Right ventricle myocardium superior (tissue), 1 donor: Measurements from ENCODE around the gene RPAP3. TPM values are rescaled to one million over a fixed set of nuclear protein-coding genes. Genes with fewer than 3 reads are reported as not detected.
"Not testable (repeated sequence)": the region's sequence is repeated elsewhere in the genome, so short reads cannot be mapped to it uniquely, and the experiment has no call there.

Source experiments
- ATAC-seq: fragments of 200-7000 bp; cut with Tn5 transposase; one replicate; pipeline ENCODE4 v1.9.1; 2020; ENCODE audit warnings: mild to moderate bottlenecking; ENCODE audit not compliant: poor library complexity
- DNase-seq: peaks from one replicate; pipeline ENCODE4 v3.0.0-alpha.2; 2020
- intact Hi-C: fragments of 100-400 bp; cut with DNase I; formaldehyde crosslinking; loops from one replicate; pipeline ENCODE4 v1.11.2; 2022
- total RNA-seq: library from RNA; stranded (reverse); fragmentation: NEBNext Ultra II Directional; extraction: Animal tissue kit (Norgen Biotek cat#: 25700); gene quantifications from one replicate; pipeline ENCODE4 v1.2.1, GENCODE V29; 2021
- donor health status: DM: no; HTN: yes; CAD: no; lungs with severe emphysema.

The RPAP3 gene
- total RNA-seq, 1 donor from 2014 or later = 22.7 TPM

DNA sequence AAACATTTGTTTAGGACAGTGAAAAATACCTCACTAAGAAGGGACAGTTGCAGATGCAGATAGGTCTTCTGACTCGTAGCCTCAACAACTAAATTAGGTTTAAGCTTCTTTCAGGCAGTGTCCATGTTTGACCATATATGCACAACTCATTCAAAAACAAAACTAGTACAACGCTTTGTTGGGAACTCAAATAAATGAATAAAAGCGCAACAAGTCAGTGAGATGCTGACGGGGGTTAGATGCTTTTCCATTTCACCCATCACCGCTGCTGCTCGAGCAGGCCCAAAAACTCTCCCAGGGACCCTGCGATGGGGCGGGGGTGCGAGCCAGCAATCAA, 633 bp downstream of the RPAP3 start:
- DNase-seq (no peak), ATAC-seq (no peak)
- intact Hi-C loops = no loop called here

DNA sequence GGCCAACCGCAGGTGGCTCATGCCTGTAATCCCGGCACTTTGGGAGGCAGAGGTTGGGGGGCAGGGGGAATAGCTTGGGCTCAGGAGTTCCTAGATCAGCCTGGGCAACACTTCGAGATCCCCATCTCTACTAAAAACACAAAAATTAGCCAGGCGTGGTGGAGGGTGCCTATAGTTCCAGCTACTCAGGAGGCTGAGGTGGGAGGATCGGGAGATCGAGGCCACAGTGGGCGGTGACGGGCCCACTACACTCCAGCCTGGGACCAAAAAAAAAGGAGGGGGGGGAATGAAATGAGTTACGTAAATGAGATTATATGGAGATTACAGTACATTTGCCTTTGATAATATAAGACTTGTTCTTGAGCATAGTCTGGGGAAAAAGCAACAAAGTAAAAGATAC, 1.1 kb downstream of the RPAP3 start:
- ATAC-seq = no peak
- no peak for DNase-seq
- intact Hi-C loops = no loop called here

DNA sequence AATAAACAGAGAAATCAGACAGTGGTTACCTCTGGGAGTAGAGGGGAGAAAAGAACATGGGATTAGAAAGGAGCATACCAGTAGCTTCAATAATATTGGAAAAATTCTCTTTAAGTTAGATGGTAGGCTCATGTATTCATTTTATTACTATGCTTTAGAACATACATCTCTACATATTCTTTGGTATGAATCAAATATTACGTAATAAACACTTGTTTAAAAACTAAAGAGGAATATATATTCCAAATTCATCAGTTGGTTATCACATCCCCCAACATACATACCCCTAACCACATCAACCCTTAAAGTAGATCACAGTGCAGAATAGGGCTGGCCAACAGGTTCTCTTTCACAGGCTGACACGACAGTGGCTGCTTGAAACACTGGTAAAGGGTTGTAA, 5.6 kb downstream of the RPAP3 start:
- DNase-seq (no peak), ATAC-seq (no peak)
- intact Hi-C loops = no loop called here

DNA sequence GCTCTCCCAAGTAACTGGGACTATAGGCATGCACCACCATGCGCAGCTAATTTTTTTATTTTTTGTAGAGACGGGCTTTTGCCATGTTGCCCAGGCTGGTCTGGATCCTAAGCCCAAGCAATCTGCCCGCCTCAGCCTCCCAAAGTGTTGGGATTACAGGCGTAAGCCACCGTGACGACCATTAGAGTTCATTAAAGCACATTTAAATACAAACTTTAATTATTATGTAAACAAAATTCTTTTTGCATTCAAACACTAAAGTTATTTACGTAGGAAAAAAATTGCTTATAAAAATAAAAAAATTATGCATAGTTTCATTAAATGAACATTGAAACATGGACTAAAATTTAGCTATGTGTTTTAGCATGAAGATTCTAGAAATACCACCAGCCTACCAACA, 7.2 kb downstream of the RPAP3 start:
- intact Hi-C loops = no loop called here
- ATAC-seq (no peak), DNase-seq (no peak)

DNA sequence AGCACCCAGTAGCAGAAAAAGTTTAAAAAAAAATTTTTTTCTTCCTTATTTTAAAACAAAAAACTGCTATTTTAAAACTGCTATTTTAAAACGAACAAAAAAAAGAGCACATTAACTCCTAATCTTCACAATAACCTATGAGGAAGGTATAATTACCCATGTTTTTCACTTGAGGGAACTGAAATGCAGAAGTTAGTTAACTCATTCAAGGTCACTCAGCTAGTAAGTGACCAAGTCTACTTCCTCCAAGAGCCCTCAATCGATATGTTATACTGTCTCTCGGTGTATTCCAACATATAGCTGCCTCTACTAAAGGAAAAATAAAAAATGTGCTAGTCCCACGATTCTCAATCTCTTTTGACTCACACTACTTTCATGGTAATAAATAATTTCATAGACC, 7.8 kb downstream of the RPAP3 start:
- no peak for DNase-seq
- intact Hi-C loops = no loop called here
- no peak for ATAC-seq

DNA sequence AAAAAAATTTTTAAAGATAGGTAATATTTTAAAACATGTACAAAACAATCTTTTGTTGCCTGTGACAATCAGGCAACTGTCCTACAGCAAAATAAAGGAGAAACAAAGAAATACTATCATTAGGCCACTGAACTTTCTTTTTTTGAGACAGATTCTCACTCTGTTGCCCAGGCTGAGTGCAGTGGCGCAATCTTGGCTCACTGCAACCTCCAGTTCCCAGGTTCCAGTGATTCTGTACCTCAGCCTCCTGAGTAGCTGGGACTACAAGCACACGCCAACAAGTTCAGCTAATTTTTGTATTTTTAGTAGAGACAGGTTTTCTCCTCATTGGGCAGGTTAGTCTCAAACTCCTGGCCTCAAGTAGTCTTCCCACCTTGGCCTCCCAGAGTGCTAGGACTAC, 16.6 kb downstream of the RPAP3 start:
- intact Hi-C loops = loop anchor here (5.0 to 10.0 kb wide), 2 partner anchors 37 to 654 kb away; no protein-coding TSS in a partner anchor
- no peak for ATAC-seq

DNA sequence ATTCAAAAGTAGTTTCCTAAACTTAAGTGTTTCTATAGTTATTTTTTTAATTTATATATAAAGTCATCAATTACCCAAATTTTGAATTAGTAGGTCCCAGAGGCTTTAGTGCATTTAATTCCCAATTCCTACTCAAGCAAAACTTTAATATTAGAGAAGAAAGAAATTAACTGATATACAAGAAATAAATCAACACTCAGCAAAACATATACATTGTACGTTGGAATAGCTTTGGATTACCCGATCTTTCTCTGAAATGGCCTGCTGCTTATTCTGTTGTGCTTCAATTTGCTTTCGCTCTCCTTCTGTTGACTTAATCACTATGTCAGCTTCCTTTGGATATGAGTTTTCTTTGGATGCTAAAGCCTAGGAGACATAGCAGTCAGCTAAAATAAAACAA, 18.2 kb downstream of the RPAP3 start:
- DNase-seq = no peak
- intact Hi-C loops = loop anchor here (5.0 to 10.0 kb wide), 2 partner anchors 35 to 653 kb away; no protein-coding TSS in a partner anchor
- no peak for ATAC-seq

More for the DNA sequence above, 16.6 kb downstream of the RPAP3 start:
- DNase-seq = no peak

DNA sequence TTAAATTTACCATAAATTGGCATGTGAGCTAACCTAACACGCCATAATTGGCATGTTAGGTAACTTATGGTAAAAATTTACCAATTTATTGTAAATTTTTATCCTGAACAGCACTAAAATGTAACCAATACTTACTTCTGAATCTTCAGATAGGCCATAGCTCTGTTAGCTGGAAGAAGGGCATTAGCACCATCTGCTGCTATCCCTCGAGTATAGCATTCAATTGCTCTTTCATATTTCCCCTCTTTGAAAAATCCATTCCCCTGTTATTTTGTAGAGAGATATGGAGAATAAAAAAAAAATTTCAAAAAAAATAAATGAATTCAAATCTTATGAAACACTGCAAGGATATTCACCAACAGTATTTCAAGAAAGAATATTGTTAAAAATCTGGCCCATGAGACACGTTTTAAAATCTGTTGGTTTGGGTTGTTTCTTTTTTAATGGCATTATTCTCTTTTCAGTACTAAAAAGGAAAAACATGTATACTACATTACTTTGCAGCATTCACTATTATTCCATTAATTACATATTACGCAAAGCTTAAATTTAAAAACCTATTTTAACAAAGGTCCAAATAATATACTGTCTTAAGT, 19.1 kb downstream of the RPAP3 start:
- DNase-seq (no peak), ATAC-seq (peak; percentile 67)
- intact Hi-C loops = loop anchor here (5.0 to 10.0 kb wide), 2 partner anchors 34 to 652 kb away; no protein-coding TSS in a partner anchor

DNA sequence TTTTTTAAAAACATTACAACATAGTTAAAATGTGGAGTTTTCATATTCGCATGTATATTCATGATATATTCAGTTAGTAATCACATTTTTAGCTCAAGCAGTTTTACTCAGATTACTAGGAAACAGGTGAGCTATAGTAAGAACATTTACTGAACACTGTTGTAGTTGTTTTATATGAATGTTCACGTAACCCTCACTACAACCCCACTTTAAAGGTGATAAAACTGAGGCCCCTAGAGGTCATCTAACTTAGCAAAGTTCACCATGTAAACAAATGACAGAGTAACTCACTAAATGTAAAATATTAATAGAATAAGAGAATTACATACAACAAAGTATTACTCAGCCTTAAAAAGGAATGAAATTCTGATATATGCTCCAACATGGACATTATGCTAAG, 26.0 kb downstream of the RPAP3 start:
- DNase-seq (no peak), ATAC-seq (no peak)
- intact Hi-C loops = loop anchor here (10.0 kb wide), 1 partner anchor 645 kb away; no protein-coding TSS in a partner anchor

DNA sequence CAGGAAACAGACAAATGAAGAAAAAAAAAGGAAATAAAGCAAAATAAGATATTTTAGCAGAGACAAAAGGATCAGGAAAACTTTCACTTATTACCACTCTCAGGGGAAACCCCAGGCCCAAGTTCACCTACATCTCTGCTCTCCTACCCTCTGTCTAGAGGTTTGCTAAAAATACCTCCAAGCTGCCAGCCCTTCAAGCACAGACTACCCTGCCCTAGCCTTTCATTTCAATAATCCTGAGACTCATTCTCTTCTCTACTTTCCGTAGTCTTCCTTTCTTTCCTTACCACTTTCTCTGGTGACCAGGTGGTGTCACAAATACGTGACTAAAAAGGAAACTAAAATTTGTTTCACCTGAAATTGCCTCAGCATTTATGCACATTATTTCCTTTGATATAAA, 33.8 kb downstream of the RPAP3 start:
- no peak for ATAC-seq
- intact Hi-C loops = no loop called here
- DNase-seq = no peak

DNA sequence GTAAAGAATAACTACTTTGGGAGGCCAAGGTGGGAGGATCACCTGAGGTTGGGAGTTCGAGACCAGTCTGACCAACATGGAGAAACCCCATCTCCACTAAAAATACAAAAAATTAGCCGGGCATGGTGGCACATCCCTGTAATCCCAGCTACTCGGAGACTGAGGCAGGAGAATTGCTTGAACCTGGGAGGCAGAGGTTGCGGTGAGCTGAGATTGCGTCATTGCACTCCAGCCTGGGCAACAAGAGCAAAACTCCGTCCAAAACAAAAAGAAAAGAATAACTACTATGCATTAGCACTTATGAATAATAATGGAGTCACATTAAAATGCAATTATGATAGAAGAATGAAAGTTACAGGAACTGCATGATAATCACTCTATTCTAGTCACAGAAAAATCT, 37.9 kb downstream of the RPAP3 start:
- DNase-seq, intact Hi-C loops, ATAC-seq: not testable (repeated sequence)

DNA sequence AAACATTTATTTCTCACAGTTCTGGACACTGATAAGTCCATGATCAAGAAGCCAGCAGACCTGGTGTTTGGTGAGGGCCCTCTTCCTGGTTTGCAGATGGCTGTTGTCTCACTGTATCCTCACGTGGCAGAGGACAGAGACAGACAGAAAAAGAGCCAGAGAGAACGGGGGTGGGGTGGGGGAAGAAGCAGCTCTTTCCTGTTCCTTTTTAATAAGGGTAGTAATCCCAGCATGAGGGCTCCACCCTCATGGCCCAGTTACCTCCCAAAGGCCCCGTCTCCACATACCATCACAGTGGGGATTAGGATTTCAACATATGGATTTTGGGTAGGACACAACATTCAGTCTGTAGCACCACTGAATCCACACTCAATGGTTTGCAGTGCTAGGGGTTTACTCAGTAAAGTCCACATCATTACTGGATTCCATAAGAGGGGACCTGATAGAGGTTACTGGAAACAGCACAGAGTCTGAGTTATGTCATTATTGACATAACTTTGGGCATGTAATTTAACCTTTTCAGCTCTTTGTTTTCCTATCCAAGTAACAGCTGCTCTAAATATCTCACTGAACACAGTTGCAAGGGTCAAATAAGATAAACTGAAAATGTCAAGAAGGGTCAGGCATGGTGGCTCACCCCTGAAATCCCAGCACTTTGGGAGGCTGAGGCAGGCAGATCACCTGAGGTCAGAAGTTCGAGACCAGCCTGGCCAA, 53.2 kb downstream of the RPAP3 start:
- peak; percentile 60 for ATAC-seq
- intact Hi-C loops = loop anchor here (5.0 kb wide), 1 partner anchor 35 kb away; no protein-coding TSS in a partner anchor
- DNase-seq = peak; percentile 31

DNA sequence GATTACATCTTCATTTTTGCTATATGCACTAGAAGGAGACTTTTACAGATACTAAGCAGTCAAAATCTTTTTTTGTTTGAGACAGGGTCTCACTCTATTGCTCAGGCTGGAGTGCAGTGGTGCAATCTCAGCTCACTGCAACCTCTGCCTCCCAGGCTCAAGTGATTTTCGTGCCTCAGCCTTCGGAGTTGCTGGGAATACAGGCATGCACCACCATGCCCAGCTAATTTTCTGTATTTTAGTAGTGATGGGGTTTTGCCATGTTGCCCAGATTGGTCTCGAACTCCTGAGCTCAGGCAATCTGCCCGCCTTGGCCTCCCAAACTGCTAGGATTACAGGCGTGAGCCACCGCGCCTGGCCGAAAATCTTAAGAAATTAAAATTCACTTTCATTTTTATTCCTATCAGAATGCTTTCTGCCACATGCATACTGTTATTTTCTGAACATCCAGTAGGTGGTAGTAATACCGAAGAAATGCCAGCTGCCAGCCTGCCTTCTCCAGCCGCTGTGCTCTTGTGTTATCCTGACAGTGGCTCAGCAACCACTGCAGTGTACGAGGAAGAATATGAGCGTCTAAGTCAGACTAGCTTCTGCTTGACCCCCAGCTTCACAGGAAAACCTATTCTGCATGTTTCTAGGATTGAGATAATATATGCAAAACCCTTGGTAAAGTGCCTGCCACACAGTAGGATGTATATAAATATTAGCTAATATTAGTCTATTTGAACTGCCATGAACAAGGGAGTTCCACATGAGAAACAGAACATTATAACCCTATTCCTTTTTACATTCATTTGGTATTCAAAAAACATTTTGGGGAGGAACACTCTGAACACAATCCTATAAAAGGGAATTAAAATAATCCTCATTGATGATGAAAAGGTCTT, 54.2 kb downstream of the RPAP3 start:
- intact Hi-C loops = loop anchor here (5.0 kb wide), 1 partner anchor 36 kb away; no protein-coding TSS in a partner anchor
- DNase-seq = peak; percentile 63
- peak; percentile 89 for ATAC-seq

DNA sequence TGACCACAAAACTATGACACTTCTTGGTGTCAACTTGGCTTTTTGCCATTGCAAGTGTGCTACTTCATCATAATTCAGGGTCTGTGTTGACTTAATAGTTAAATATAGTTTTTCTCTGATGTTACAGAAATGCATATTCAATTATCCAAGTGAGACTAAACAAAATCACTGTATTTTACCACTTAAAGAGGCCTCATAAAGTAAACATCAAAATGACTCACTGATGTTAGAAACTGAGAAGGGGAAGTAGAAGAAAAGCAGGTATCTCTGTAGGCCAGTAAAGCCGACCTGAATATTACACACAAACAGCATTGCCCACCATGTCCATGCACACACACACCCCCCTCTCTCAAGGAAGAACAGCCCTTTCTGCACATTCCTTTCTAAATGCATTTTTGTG, 55.4 kb downstream of the RPAP3 start:
- intact Hi-C loops = loop anchor here (5.0 kb wide), 1 partner anchor 37 kb away; no protein-coding TSS in a partner anchor
- no peak for ATAC-seq
- DNase-seq = no peak

DNA sequence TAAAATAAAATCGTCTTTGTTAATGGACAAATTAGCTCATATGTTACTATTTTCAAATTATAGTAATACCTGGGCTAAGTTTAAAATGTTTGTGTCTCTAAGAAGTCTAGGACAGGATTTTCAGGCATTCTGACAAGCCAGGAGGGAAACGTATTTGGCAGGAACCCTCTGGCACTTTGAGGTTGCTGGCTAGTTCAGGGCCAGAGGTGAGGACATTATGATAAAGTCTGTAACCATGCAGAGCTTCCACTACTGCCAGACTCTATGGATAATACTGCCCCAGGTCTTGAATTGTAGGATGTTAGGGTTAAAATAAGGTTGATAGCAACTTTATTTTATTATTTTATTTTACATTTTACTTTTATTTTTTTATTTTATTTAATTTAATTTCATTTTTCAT, 56.4 kb downstream of the RPAP3 start:
- peak; percentile 78 for ATAC-seq
- DNase-seq = no peak
- intact Hi-C loops = no loop called here

DNA sequence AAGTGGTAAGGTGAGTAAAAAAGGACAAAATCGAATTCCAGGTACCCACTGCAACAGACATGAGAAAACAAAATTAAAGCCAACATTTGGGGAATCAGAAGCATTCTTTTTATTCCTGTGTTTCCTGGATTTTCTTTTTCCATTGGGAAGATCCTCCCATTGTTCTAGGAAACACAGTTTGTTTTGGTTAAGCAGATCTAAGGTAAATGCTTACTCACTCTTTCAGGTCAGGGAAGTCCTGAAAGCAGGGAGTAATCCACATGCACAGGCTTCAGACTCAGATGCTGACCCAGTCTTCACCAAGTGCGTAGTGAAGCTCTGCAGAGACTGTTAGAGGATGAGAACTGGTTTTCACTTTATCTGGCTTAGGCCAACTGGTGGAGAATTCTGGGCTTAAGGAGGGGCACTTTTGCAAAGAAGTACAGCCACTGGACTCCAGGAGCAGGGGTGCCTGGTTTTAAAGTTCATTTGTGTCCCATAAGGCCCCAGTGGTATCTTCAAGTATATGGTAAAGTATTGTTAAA, 57.7 kb downstream of the RPAP3 start:
- no peak for ATAC-seq
- DNase-seq = no peak
- intact Hi-C loops = no loop called here

DNA sequence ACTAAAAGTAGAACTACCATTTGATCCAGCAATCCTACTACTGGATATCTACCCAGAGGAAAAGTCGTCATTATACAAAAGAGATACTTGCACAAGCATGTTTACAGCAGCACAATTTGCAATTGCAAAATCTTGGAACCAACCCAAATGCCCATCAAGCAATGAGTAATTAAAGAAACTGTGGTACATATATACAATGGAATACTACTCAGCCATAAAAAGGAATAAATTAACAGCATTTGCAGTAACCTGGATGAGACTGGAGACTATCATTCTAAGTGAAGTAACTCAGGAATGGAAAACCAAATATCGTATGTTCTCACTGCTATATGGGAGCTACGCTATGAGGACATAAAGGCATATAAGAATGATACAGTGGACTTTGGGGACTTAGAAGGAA, 63.5 kb downstream of the RPAP3 start:
- intact Hi-C loops, ATAC-seq, DNase-seq: not testable (repeated sequence)

DNA sequence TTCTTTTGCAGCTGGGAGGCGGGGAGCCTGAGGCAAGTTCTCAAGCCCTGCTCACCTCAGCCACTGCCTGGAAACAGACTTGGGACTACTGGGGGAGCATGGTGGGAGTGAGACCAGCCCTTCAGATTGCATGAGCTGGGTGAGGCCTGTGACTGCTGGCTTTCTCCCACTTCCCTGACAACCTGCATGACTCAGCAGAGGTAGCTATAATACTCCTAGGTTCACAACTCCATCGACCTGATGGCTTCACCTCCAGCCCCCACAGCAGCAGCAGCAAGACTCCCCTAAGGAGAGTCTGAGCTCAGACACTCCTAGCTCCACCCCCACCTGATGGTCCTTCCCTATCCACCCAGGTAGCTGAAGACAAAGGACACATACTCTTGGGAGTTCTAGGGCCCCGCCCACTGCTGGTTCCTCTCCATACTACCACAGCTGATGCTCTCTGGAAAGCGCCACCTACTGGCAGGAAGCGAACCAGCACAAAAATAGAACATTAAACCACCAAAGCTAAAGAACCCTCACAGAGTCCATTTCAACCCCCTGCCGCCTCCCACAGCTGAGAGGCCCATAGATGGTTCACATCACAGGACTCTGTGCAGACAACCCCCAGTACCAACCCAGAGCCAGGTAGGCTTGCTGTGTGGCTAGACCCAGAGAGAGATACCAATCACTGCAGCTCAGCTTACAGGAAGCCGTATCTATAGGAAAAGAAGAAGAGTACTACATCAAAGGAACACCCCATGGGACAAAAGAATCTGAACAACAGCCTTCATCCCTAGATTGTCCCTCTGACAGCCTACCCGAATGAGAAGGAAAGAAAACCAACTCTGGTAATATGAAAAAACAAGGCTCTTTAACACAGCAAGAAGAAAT, 68.7 kb downstream of the RPAP3 start:
- ATAC-seq (no peak), DNase-seq (peak; percentile 59)
- intact Hi-C loops = no loop called here
